HG03439 (cell line): Measurements from ENCODE around the gene UCP3.

ENCODE experiments used
- ATAC-seq: cut with Tn5 transposase; IDR thresholded peaks from one replicate; pipeline ENCODE4 v1.9.1; 2021; ENCODE audit warnings: mild to moderate bottlenecking, moderate library complexity; ENCODE audit not compliant: unreplicated experiment

UCP3 gene

GRCh38 chr11:73980001-73980961 is 28.6 kb downstream of the UCP3 start:
- no peak for ATAC-seq

- ATAC-seq, result no peak
These were observed 30.3 kb downstream of the UCP3 start for GRCh38 chr11:73978576-73979086.

DNA sequence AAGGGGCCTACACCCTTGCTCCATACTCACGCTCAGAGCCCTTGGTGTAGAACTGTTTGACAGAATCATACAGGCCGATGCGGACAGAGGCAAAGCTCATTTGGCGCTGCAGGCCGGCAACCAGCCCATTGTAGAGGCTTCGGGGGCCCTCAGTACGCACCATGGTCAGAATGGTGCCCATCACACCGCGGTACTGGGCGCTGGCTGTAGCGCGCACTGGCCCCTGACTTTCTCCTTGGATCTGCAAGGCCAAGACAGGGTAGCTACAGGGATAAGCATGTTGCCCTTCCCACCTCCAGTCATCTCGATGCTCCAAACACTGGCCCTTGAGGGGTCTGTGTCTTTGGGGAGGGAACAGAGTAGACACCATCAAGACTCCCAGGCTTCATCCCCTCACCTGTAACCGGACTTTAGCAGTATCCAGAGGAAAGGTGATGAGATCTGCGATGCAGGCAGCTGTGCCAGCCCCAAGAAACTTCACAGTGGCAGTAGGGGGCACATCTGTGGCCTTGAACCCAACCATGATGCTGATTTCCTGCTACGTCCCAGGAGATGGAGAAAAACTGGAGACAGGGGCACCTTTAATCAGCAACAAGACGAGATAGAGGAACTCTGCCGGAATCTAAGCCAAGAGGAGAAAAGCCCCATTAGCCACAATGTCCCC is 30.9 kb downstream of the UCP3 start:
- ATAC-seq, result no peak

DNA sequence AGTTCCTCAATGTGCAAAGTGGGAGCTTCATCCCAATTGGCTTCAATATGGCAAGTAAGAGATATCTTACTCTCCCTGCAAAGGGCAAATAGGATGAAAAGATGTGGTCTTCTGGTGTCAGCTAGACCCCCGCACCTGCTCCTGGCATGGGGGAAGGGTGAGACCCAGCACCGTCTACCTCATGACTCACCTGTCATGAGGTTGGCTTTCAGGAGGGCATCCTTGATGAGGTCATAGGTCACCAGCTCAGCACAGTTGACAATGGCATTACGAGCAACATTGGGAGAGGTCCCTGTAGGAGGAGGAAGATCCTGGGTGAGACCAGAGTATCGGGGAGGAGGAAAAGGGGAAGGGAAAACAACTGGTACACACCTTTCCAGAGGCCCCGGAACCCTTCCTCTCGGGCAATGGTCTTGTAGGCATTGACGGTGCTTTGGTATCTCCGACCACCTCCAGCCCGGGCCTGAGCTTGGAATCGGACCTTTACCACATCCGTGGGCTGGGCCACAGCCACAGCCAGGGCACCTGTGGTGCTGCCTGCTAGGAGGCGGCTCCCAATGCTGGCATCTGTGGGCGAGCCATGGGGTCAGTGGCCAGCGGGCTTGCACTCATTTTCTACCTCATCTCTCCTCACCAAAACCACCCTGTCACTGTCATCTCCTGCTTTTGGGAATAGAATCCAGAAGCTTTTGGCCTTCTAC is 32.3 kb downstream of the UCP3 start:
- ATAC-seq, result no peak

DNA sequence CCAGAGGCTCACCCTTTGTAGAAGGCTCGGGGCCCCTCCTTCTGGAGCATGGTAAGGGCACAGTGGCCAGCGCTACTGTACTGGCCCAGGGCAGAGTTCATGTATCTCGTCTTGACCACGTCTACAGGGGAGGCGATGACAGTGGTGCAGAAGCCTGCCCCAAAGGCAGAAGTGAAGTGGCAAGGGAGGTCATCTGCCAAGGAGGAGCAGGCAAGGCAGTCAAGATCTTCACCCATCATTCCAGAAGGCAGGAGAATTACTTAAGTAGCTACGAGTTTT is 33.5 kb downstream of the UCP3 start:
- no peak for ATAC-seq

DNA sequence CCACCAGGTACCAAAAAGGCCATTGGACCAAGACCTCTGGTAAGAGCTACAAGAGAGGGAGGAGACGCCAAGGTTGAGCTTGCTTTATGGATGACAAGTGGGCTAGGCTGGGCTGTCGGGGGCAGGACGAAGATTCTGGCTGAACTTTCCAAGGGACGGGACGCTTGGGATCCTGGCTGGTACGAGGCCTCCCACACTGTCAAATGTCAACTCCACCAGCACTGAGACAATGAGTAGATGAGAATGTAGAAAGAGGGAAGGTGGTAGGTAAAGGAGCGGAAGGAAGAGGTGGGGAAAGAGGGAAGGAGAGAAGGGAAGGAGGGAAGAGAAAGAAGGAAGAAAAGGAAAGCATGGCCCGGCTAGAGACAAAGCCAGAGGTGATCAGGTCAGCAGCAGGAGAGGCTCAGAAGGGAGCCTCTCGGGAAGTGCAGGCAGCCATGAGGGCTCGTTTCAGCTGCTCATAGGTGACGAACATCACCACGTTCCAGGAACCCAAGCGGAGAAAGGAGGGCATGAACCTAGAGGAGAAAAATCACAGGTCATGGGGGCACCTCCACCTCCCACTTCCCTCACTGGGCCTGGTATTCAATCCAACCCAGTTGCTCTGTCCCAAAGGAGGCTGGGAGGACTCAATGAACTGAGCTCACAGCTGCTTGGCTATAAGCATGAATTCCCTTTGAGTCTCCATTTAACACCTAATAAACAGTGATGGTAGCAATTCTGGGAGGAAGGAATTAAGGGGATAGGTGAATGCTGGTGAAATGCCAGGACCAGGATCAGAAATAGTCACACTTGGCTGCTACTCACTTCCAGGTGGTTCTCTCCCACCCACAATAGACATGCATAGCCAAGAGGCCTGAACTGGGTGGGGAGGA is 34.0 kb downstream of the UCP3 start:
- ATAC-seq, result no peak

- no peak for ATAC-seq
These were observed 36.0 kb downstream of the UCP3 start for GRCh38 chr11:73972620-73973449.

DNA sequence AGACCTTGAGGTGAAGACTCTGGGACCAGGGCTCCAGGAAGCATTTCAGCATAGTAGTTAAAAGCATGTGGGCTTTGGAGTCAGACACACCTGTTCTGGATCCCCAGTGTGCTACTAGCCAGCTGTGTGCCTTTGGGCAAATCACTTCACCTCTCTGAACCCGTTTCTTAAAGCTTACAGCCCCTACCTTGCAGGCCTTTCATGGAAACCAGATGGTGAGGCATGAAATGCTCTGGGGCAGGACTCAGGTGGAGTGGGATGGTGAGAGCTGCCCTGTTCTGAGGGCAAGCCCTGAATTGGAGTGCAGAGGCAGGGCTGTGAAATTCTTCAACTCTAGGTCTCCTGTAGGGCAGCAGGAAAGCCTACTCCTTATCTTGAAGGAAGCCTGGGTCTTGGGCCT is 36.7 kb downstream of the UCP3 start:
- no peak for ATAC-seq

GRCh38 chr11:73971175-73971719 is 37.6 kb downstream of the UCP3 start:
- ATAC-seq, result no peak

- ATAC-seq, result no peak
These were observed 38.7 kb downstream of the UCP3 start for GRCh38 chr11:73969991-73970800.

DNA sequence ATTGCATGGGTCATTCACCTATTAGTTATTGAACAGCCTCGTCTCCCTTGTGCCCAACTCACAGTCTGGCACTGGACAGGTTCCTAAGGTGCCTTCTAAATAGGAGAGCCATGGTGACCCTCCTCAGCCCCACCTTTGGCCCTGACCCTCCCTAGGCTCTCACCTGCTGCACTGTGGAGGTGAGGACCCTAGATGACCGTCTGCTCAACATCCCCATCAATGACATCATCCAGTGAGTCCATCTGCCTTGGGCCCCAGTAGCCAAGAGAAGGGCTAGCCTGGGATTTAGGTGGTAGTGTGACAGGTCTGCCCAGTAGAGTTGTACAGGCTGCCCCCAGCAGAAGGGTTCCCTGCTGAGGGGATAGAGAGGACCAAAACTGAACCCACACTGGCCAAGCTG is 39.8 kb downstream of the UCP3 start:
- ATAC-seq, result no peak

- ATAC-seq, result no peak
These were observed 40.4 kb downstream of the UCP3 start for GRCh38 chr11:73968356-73968966.

GRCh38 chr11:73965764-73966121 is 43.1 kb downstream of the UCP3 start:
- ATAC-seq, result no peak

DNA sequence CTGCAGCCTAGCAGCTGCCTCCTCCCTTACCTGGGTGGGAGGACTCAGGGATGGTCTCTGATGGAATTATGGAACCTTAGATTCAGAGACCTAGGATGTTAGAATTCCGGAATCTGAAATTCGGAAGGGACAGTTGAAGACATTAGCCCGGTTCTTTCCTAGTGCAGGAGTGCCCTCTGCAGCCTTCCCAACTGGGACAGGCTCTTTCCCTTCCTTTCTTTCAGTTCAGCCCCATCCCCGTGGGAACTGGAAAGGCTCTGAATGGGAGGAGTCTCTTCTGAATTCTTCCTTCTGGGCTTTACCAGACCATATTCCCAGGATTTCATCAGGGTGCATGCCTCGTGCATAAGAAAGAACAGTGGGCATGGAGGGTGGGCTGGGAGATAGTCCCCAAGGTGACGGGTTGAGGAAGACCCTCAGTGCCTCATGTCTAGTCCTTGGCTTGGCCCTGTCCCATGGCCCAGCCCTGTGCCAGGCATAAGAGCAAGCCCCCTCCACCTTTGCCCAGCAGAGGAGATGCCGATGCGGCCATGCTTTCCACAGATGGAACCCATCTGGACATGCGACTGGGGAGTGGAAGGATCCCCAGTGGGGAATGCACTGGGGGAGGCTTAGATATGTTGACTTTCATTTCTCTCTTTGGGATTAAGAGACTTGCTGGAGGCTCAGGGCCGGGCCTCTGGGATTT is 43.7 kb downstream of the UCP3 start:
- no peak for ATAC-seq

GRCh38 chr11:73963861-73964260 is 45.0 kb downstream of the UCP3 start:
- no peak for ATAC-seq

GRCh38 chr11:73962101-73962705 is 46.7 kb downstream of the UCP3 start:
- ATAC-seq, result no peak

DNA sequence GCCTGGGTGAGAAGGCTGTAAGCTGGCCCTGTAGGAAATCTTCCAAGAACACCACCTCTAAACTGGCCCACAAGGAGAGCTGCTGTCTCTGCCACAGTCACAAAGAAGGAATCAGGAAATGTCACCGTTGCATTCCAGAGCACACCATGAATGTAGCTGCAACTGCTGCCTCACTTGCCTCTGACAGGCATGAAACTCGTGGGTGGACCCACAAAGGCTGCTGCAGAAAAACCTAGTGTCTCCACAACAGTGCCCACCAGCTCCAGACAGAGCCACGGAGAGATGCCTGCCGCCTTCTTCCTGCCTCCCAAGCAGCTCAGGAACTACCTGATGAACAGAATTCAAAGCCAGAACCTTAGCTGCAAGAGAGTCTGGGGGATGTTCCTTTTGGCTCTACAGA is 47.6 kb downstream of the UCP3 start:
- no peak for ATAC-seq
